Keratinocyte (primary cell): ENCODE measurements around the gene UTP14C. TPM values are rescaled to one million over a fixed set of nuclear protein-coding genes. Genes with fewer than 3 reads are reported as not detected.

Experiments
- DNase-seq: peaks from one replicate; pipeline ENCODE4 v3.0.0-alpha.2; 2011; ENCODE audit warnings: low read depth, missing footprints, low spot score
- FAIRE-seq: peaks from 2 replicates; lab custom pipeline; 2011; peaks lifted over from hg19 to GRCh38; lab: Jason Lieb, UNC
- H2AFZ ChIP-seq: 2 replicates; pipeline ENCODE4 v1.6.0; 2012; ENCODE audit warnings: low read length, control low read depth, inconsistent platforms; ENCODE audit not compliant: control insufficient read depth
- H3K27ac ChIP-seq: 2 replicates; pipeline ENCODE4 v1.5.1; 2011; ENCODE audit warnings: low read length; ENCODE audit not compliant: control insufficient read depth, insufficient read depth
- H3K27me3 ChIP-seq: 3 replicates; pipeline ENCODE4 v1.6.0; 2011; ENCODE audit warnings: low read length; ENCODE audit not compliant: control insufficient read depth, insufficient read depth; ENCODE audit errors: extremely low read depth
- H3K36me3 ChIP-seq, 2 experiments: 2 replicates in 1 of 2; 3 replicates in 1 of 2; pipeline ENCODE4 v1.5.1; 2011; ENCODE audit warnings: low read length in 2 of 2, mild to moderate bottlenecking in 1 of 2; ENCODE audit not compliant: control insufficient read depth in 2 of 2, insufficient read depth in 2 of 2; ENCODE audit errors: extremely low read depth in 1 of 2
- H3K4me1 ChIP-seq: 3 replicates; pipeline ENCODE4 v1.5.1; 2011; ENCODE audit warnings: low read length; ENCODE audit not compliant: control insufficient read depth, insufficient read depth; ENCODE audit errors: extremely low read depth
- H3K4me2 ChIP-seq: 3 replicates; pipeline ENCODE4 v1.6.0; 2011; ENCODE audit warnings: low read depth, low read length; ENCODE audit not compliant: control insufficient read depth, insufficient read depth; ENCODE audit errors: extremely low read depth
- H3K4me3 ChIP-seq, 3 experiments: fragments of 200-600 bp in 1 of 3; sonication (generic) in 1 of 3; 2 replicates in 2 of 3; 3 replicates in 1 of 3; pipeline ENCODE4 v1.5.1; 2011 to 2016; ENCODE audit warnings: low read length in 3 of 3, mild to moderate bottlenecking in 3 of 3, control low read depth in 2 of 3, inconsistent platforms in 1 of 3, low read depth in 1 of 3, mixed read lengths in 1 of 3, mixed run types in 1 of 3, moderate library complexity in 1 of 3; ENCODE audit not compliant: control insufficient read depth in 2 of 3, insufficient read depth in 2 of 3; ENCODE audit errors: extremely low read depth in 1 of 3
- H3K79me2 ChIP-seq: 2 replicates; pipeline ENCODE4 v1.6.0; 2012; ENCODE audit warnings: low read length; ENCODE audit not compliant: control insufficient read depth, insufficient read depth
- H3K9ac ChIP-seq: 3 replicates; pipeline ENCODE4 v1.6.0; 2011; ENCODE audit warnings: low read length; ENCODE audit not compliant: control insufficient read depth, insufficient read depth; ENCODE audit errors: extremely low read depth
- H3K9me1 ChIP-seq: 3 replicates; pipeline ENCODE4 v1.6.0; 2011; ENCODE audit warnings: low read length; ENCODE audit not compliant: control insufficient read depth, insufficient read depth; ENCODE audit errors: extremely low read depth
- H3K9me3 ChIP-seq: 2 replicates; pipeline ENCODE4 v1.5.1; 2012; ENCODE audit warnings: low read depth, low read length; ENCODE audit not compliant: control insufficient read depth
- H4K20me1 ChIP-seq: 3 replicates; pipeline ENCODE4 v1.6.0; 2011; ENCODE audit warnings: low read length; ENCODE audit not compliant: control insufficient read depth, insufficient read depth; ENCODE audit errors: extremely low read depth
- CTCF ChIP-seq, 3 experiments: IDR thresholded peaks in 1 of 3; conservative IDR thresholded peaks in 1 of 3; optimal IDR thresholded peaks in 1 of 3; 2 replicates in 2 of 3; 3 replicates in 1 of 3; pipeline versions ENCODE3 to v1.5.1; 2011; ENCODE audit warnings: low read length in 3 of 3, mild to moderate bottlenecking in 3 of 3, moderate library complexity in 2 of 3, control low read depth in 1 of 3, inconsistent platforms in 1 of 3; ENCODE audit not compliant: insufficient read depth in 2 of 3; ENCODE audit errors: extremely low read depth in 1 of 3
- EZH2 ChIP-seq: IDR thresholded peaks from one replicate; pipeline ENCODE4 v1.6.1; 2012; ENCODE audit warnings: inconsistent platforms, mild to moderate bottlenecking, low read length, moderate library complexity
- dilution Hi-C: fragments of 300-500 bp; cut with MboI; formaldehyde crosslinking; loops from one replicate; pipeline ENCODE4 v1.7.0; 2020; ENCODE audit warnings: low sequenced_read_pairs; ENCODE audit not compliant: extremely low pct_ligation_motif_present
- polyA plus RNA-seq, 5 experiments: library from polyadenylated mRNA; depleted of rRNA in 3 of 5; stranded (reverse) in 3 of 5; stranded (forward) in 1 of 5; unstranded in 1 of 5; fragments of >200 nt; gene quantifications; 1 replicate in 1 of 5; 2 replicates in 3 of 5; 3 replicates in 1 of 5; pipeline versions ENCODE4 v1.2.1 to v1.2.3, GENCODE V29; 2011 to 2012; ENCODE audit warnings: missing spikeins in 2 of 5, low read depth in 1 of 5, low replicate concordance in 1 of 5

The UTP14C gene
- polyA plus RNA-seq, 1 donor (not counting 4 experiments of a cell fraction or from before 2014, with no cell fraction given): 10.8 TPM

- no peak for TF ChIP-seq CTCF (optimal IDR thresholded peaks at IDR 0.05 in 1 of 3, IDR thresholded peaks at IDR 0.05 in 1 of 3, conservative IDR thresholded peaks at IDR 0.05 in 1 of 3; ENCODE audit: extremely low read depth in 1 of 3, insufficient read depth in 2 of 3, low read length in 3 of 3)
- no peak for TF ChIP-seq EZH2
- FAIRE-seq: no peak
Observed at GRCh38 chr13:52036037-52036436, 11.5 kb downstream of the UTP14C start.

GRCh38 chr13:52043675-52044074, 19.2 kb downstream of the UTP14C start:
- H3K9ac ChIP-seq: no peak overlapping the region
- no peak overlapping the region for H3K4me3 ChIP-seq
- no peaks in the 10 kb centered on the region for H3K79me2 ChIP-seq
- dilution Hi-C loops: no loop called here
- DNase-seq (no peak), FAIRE-seq (no peak)
- H3K27ac ChIP-seq: no peak overlapping the region
- H3K9me1 ChIP-seq: no peaks in the 10 kb centered on the region
- H3K4me2 ChIP-seq: no peak overlapping the region
- no peak overlapping the region for H2AFZ ChIP-seq
- TF ChIP-seq CTCF (optimal IDR thresholded peaks at IDR 0.05 in 1 of 3, IDR thresholded peaks at IDR 0.05 in 1 of 3, conservative IDR thresholded peaks at IDR 0.05 in 1 of 3; ENCODE audit: extremely low read depth in 1 of 3, insufficient read depth in 2 of 3, low read length in 3 of 3): no peak
- no peak for TF ChIP-seq EZH2
- no peaks in the 10 kb centered on the region for H3K4me1 ChIP-seq
- H3K36me3 ChIP-seq: no peaks in the 10 kb centered on the region
- H3K9me3 ChIP-seq: no peaks in the 10 kb centered on the region
- no peaks in the 10 kb centered on the region for H4K20me1 ChIP-seq
- H3K27me3 ChIP-seq: no peaks in the 10 kb centered on the region

More at GRCh38 chr13:52036037-52036436, 11.5 kb downstream of the UTP14C start:
- H4K20me1 ChIP-seq: no peaks in the 10 kb centered on the region
- no peak overlapping the region for H3K9ac ChIP-seq
- H3K36me3 ChIP-seq: no peaks in the 10 kb centered on the region
- no peak overlapping the region for H2AFZ ChIP-seq
- H3K4me2 ChIP-seq: no peak overlapping the region
- H3K27ac ChIP-seq: no peak overlapping the region
- H3K9me3 ChIP-seq: no peaks in the 10 kb centered on the region
- no peaks in the 10 kb centered on the region for H3K27me3 ChIP-seq
- H3K4me3 ChIP-seq: no peak overlapping the region
- H3K4me1 ChIP-seq: no peaks in the 10 kb centered on the region
- no peak for DNase-seq
- H3K9me1 ChIP-seq: no peaks in the 10 kb centered on the region
- dilution Hi-C loops: no loop called here
- no peaks in the 10 kb centered on the region for H3K79me2 ChIP-seq
